Measurements from ENCODE around the gene AGTR1.
"Not testable (repeated sequence)": the region's sequence is repeated elsewhere in the genome, so short reads cannot be mapped to it uniquely, and the experiment has no call there.

Gene AGTR1

DNA sequence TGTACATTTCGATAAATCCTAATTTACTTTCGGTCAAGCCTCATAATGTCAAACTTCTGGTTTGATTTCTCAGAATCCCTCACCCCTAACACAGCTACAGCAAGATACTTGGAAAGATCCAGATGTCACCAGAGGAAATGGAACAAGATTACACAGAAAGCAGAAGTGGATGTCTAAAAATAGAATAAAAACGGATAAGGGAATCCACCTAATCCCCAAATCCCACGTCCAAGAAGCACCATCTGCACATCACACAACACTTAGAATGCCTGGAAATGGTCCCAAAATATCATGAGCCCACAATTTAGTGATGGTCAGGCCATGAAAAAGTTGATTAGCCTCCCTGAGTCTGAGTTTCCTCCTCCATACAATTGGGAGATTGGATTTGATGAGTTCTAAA lies 61.7 kb downstream of the AGTR1 start:
- DNase-seq: no peak

- no peak for DNase-seq
Observed at GRCh38 chr3:148763156-148763680, 65.5 kb downstream of the AGTR1 start.

DNA sequence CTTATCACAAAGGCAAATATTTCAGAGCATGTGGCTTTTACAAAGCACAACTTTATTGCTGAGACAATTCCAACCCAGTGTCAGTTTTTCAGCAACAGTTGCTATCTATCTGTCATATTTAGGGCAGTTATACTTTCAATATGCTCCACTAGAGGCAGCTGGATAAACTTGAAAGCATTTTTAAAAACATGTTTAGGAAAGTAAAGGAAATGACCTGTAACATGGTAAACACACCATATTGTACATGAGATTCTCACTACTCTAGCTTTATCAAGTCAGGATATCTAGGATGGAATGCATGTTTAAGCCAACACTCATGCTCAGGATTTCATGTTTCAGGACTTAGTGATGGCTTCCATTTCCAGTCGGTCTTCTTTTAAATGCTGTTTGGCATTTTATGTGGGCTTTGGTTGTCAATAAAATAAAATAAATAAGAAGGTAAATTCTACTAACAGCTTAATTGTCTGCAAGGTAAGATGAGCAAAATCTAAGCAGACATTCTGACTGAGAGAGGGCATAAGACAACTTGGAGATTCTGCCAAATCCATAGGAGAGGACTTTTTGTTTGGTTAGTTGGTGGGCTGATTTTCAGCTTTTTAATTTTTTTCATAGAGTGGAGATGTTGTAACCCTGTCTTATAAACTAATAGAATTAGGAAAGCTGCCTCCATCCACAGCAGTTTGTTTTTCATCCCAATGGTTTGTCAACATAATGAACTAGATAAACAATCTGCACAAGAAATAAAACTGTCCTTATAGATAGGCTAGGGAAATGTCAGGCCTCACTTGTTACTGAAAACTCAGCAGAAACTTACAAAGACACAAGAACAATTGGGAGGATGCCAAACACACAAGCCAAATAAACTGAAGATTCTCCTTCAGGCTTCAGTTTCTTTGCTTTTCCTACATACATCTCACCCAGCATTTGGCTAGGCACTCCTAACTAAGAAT lies 66.6 kb downstream of the AGTR1 start:
- DNase-seq: no peak

DNA sequence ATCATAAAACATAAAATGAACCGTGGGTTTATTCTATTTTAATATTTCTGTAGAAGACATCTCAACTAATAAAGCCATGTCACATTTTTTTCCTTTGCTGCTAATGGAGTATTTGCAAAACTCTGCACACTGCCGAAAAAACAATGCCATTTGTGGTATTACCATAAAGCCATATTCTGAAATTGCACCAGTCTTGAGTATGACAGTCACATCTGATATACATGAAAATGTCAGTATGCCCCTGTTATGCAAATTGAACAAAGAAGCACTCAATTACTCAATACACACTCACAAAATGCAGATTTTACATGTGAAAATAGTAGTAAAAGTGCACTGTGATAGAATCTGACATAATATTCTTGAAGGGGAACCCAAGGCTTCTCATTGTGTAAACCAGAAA lies 74.7 kb downstream of the AGTR1 start:
- no peak for DNase-seq

- no peak for DNase-seq
Observed at GRCh38 chr3:148772835-148773234, 75.1 kb downstream of the AGTR1 start.

DNA sequence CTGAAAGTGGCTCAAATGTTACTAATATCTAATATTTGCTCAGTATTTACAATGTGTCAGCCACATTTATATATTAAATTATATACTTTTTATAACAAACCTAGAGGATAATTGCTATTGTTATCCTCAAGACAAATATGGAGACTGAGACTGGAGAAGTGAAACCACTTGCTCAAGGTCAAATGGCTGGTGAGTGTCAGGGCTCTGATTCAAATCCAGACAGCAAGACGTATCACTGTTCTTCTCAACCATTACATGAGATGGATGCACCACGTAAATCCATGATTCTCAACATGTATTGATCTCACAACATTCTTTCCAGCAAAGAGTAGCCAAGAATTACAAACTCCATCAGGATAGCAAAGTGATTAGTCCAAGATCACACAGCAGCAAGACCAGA lies 76.1 kb downstream of the AGTR1 start:
- DNase-seq: no peak

DNA sequence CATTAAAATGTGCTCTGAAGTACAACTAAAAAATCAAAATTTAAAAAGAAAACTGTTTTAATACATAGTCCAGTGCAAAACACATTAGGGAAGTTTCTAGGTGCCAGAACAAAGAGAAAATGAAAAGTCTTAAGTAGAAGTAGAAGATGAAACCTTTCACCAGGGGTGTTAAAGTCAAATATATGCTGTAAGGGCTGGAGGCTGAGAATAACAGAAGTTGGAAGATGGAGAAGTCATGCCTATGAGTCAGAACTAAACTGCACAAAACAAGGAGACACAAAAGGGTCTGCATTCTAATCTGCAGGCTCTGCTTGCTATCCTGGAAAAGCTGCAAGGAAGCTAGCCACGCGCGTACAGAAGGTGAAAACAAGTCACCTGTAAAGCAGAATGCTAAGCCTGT lies 81.2 kb downstream of the AGTR1 start:
- no peak for DNase-seq

GRCh38 chr3:148785026-148785425 lies 87.3 kb downstream of the AGTR1 start:
- not testable (repeated sequence) for DNase-seq

DNA sequence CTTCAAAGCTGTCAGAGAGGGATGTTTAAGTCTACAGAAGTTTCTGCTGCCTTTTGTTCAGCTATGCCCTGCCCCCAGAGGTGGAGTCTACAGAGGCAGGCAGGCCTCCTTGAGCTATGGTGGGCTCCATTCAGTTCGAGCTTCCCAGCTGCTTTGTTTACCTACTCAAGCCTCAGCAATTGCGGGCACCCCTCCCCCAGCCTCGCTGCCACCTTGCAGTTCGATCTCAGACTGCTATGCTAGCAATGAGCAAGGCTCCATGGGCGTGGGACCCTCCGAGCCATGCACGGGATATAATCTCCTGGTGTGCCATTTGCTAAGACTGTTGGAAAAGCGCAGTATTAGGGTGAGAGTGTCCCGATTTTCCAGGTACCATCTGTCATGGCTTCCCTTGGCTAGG lies 88.5 kb downstream of the AGTR1 start:
- DNase-seq: not testable (repeated sequence)

- no peak for DNase-seq
Observed at GRCh38 chr3:148789146-148789545, 91.4 kb downstream of the AGTR1 start.

DNA sequence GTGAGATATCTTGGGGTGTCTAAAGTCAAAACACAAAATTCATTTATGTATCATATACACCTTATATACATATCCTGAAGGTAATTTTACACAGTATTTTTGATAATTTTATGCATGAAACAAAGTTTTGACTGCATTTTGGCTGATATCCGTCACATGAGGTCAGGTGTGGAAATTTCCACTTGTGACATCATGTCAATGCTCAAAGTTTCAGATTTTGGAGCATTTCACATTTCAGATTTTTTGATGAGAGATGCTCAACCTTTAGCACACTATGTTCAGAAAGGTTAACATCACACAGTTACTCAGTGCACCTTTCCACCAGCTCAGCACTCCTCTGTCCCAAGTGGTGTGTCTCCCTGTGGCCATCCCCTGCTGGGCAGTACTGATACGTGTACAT lies 92.2 kb downstream of the AGTR1 start:
- DNase-seq: no peak

DNA sequence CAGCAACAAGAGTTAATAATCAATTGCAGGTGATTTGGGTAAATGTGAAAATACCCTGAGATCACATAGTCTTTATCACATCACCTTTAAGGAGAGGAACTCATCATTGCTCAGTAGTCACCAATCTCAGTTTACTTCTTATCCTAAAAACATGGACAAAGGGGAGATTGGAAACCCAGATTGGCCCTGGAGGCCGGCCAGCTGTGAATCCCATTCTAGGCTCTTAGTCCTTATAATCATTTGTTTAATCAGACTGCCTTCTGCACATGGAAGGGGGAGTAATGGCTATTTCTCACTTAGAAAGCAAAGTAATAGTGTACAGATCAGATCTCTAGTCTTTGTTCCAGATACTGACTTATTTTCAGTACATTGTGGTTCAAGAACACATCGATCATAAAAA lies 92.7 kb downstream of the AGTR1 start:
- DNase-seq: no peak

DNA sequence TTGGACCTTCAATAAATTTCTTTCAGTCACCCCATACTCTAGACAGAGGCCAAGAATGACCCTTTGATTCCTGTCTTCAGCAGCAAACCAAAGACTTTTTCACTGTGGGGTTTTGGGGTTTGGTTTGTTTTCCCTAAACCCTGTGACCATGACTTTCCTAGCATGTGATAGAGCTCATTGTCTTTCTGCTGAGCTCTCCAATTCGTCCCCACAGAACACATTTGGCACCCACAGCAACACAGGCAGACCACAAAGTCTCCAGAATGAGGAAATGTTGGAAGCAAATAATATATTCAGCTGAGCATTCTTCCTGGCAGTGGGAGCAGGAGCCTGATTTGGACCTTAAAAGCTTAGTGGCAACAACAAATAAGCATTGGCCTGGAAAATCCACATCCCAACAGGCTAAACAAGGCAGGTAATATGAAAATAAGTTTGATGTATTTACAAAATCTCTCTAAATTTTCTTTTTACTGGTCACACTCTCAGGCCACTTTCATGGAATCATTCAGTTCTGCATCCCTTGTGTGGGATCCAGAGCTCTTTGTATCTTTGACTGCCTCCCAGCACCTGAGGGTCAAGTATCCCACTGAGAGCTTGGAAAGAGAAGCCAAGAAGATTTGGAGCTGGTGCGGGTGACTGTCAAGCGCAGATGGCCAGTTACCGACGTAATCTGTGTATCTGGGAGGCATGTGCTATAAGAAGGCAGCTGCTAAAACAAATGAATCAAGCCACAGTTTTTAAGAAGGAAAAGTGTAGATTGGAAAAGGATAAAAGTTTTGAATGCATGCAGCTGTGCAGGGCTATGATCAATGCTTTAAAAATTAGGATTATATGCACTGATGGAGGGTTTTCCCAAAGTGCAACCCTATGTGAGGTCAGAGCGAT lies 93.4 kb downstream of the AGTR1 start:
- no peak for DNase-seq

- DNase-seq: no peak
Observed at GRCh38 chr3:148791920-148792319, 94.2 kb downstream of the AGTR1 start.

DNA sequence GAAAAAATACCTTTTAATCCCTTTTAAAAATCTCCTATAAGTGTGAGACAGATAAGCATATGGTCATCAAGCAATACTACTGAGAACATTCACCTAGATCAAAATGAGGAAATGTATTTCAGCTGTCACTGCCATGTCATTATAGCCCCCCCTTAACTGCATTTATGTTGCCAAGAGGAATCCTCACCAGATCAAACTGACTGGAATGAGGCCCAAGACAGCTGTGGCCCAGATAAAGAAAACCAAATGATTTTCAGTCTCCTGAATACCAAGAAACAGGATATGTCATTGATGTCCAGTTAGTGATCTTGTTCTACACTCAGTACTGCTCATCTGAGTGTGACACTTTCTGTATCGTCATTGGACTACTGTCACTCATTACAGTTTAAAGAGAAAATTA lies 94.8 kb downstream of the AGTR1 start:
- no peak for DNase-seq
